AG09319 (cell line): ENCODE results near the gene ARHGAP15.

Experiments used
- DNase-seq: peaks from one replicate; pipeline ENCODE4 v3.0.0-alpha.2; 2010; ENCODE audit warnings: low read depth; ENCODE audit errors: extremely low read depth
- TF ChIP-seq, protein P1 (sequence below): IDR thresholded peaks from 2 replicates; pipeline ENCODE4 v1.5.1; 2011; ENCODE audit warnings: low read depth, mild to moderate bottlenecking, inconsistent platforms, low read length, moderate library complexity

Gene ARHGAP15

GRCh38 chr2:143608063-143608423, 478.8 kb downstream of the ARHGAP15 start:
- TF ChIP-seq, protein P1, sequence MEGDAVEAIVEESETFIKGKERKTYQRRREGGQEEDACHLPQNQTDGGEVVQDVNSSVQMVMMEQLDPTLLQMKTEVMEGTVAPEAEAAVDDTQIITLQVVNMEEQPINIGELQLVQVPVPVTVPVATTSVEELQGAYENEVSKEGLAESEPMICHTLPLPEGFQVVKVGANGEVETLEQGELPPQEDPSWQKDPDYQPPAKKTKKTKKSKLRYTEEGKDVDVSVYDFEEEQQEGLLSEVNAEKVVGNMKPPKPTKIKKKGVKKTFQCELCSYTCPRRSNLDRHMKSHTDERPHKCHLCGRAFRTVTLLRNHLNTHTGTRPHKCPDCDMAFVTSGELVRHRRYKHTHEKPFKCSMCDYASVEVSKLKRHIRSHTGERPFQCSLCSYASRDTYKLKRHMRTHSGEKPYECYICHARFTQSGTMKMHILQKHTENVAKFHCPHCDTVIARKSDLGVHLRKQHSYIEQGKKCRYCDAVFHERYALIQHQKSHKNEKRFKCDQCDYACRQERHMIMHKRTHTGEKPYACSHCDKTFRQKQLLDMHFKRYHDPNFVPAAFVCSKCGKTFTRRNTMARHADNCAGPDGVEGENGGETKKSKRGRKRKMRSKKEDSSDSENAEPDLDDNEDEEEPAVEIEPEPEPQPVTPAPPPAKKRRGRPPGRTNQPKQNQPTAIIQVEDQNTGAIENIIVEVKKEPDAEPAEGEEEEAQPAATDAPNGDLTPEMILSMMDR, result no peak
- DNase-seq, result no peak

- TF ChIP-seq, protein P1, result no peak
These were observed 479.5 kb downstream of the ARHGAP15 start for GRCh38 chr2:143608758-143609157.

DNA sequence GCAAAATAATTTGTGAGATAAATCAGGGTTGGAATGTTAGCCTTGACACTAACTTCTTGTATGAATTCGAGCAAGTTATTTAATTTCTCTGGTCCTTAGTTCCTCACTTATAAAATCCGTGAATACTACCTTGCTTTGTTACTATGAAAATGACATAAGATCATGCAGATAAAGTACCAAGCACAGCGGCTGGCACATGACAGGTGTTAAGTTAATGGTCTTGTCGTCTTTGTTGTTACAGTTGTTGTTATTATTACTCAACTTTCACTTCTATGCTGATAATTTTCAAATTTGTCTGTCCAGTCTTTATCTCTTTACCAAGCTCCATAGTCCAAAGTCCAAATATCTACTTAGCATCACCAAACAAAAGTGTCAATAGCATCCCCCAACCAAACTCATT, 482.1 kb downstream of the ARHGAP15 start:
- DNase-seq, result no peak
- TF ChIP-seq, protein P1, result no peak

More at GRCh38 chr2:143608758-143609157, 479.5 kb downstream of the ARHGAP15 start:
- DNase-seq, result no peak

DNA sequence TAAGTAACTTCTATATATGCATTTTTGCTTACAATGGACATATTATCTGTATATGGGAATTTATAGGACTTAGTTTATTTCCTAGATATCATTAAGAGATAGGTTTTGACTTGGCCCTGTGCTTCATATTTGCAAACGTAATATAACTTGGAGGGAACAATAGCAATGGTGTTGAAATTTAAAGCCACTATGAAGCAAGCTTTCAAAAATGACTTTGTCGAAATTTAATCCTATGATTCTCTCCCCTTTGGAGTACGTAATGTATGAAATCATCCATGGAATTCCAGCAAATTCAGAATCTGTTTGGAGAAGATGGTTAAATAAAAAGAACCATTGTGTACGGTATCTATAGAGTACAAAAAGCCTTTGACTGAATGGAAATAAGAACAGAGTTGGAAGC, 486.3 kb downstream of the ARHGAP15 start:
- DNase-seq, result no peak
- TF ChIP-seq, protein P1, result no peak

- TF ChIP-seq, protein P1, result no peak
- no peak for DNase-seq
These were observed 487.2 kb downstream of the ARHGAP15 start for GRCh38 chr2:143616452-143616851.

GRCh38 chr2:143617803-143618415, 488.7 kb downstream of the ARHGAP15 start:
- TF ChIP-seq, protein P1, result no peak
- no peak for DNase-seq

DNA sequence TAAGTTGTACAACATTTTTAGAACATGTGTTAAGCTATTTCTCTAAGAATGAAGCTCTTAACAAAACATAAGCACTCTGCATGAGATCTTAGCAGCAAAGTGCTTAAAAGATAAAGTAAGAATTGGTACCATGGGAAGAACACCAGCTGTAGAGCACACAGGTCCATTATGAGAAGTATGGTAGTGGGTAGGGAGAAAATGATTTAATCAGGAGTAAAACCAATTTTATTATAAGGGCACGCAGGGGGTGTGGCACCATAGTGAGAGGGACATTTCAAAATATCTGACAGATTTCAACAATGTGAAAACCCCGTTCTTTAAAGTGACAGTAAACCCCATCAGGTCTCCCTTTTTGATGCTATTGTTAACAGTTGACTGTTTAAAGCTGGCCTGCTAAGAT, 492.9 kb downstream of the ARHGAP15 start:
- TF ChIP-seq, protein P1, result no peak
- DNase-seq, result no peak
